Measurements from ENCODE around the gene TCOF1.

DNA sequence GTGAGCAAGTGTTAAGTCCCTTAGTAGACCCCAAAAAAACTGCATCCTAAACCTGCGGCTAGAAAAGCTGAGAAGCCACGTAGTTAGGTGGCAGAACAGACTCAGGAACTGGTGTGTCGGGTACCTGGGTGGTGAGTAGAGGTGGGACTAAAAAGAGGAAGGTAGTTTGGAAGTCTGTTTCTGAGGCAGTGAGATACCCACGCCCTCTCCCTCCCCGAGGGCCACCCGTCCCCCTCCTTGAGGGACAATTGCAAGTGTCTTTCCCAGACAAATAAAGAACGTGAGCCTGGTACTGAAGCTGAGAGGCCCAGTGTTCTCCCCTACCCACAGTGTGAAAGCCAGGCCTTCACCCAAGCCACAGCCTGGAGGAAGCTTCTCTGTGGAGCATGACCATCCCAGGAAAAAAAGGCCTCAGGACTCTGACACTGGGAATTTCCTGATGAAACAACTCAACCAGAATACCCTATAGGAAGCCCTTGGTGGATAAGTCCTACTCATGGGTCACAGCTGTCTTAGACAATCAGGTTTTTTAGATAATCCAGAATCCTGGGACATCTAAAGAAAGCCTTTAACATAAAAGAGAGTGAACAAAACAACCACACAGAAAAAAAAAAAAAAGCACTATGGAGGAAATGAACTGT is 62.3 kb downstream of the TCOF1 start:
- no peak for TF ChIP-seq GATA2 (IDR thresholded peaks at IDR 0.05; ENCODE audit: low read depth, low read length)
- TF ChIP-seq GATA3 (IDR thresholded peaks at IDR 0.05; ENCODE audit: low read depth, low read length) = no peak
